Left colon (tissue), 2 donors: ENCODE results near the gene XRCC3. TPM values are rescaled to one million over a fixed set of nuclear protein-coding genes. Genes with fewer than 3 reads are reported as not detected.
"Not testable (repeated sequence)": the region's sequence is repeated elsewhere in the genome, so short reads cannot be mapped to it uniquely, and the experiment has no call there.

Experiments
- ATAC-seq: fragments of 200-7000 bp; cut with Tn5 transposase; one replicate; pipeline ENCODE4 v1.9.1; 2020; ENCODE audit warnings: mild to moderate bottlenecking, moderate library complexity
- DNase-seq, 2 donors: peaks; one replicate each; pipeline ENCODE4 v3.0.0-alpha.2; 2020
- intact Hi-C, 2 donors: fragments of 100-400 bp; cut with DNase I in 1 of 2; cut with micrococcal nuclease in 1 of 2; formaldehyde crosslinking; loops; one replicate each; pipeline versions ENCODE4 v1.11.2 to v1.14.0; 2022; cut with DNase I, micrococcal nuclease
- total RNA-seq, 2 donors: library from RNA; stranded (reverse); fragmentation: NEBNext Ultra II Directional; extraction: Animal tissue kit (Norgen Biotek cat#: 25700); gene quantifications; one replicate each; pipeline ENCODE4 v1.2.1, GENCODE V29; 2021
- donor health status: DM: no; HTN: no; CAD: no.
- donor health status: DM: yes; HTN: yes; CAD: no.

Gene XRCC3
- total RNA-seq, 2 donors from 2014 or later: 7.9 to 16.2 TPM

- intact Hi-C loops: no loop called here
- DNase-seq (peak in 1 of 2 donors; percentile 23), ATAC-seq (no peak)
Observed at GRCh38 chr14:103699901-103700752, 15.1 kb downstream of the XRCC3 start.

GRCh38 chr14:103699261-103699661 lies 16.0 kb downstream of the XRCC3 start:
- intact Hi-C loops: no loop called here

GRCh38 chr14:103698380-103699260 lies 16.6 kb downstream of the XRCC3 start:
- ATAC-seq (peak; percentile 86), DNase-seq (peak; percentile 81 to 87)
- intact Hi-C loops: no loop called here

More at GRCh38 chr14:103699261-103699661, 16.0 kb downstream of the XRCC3 start:
- DNase-seq (no peak), ATAC-seq (peak; percentile 1)

- DNase-seq (no peak), ATAC-seq (no peak)
- intact Hi-C loops: no loop called here
Observed at GRCh38 chr14:103697603-103698379, 17.5 kb downstream of the XRCC3 start.

- intact Hi-C loops: no loop called here
- DNase-seq (no peak), ATAC-seq (no peak)
Observed at GRCh38 chr14:103697206-103697602, 18.0 kb downstream of the XRCC3 start.

GRCh38 chr14:103696466-103697071 lies 18.7 kb downstream of the XRCC3 start:
- DNase-seq (no peak), ATAC-seq (no peak)
- intact Hi-C loops: no loop called here

- no peak for DNase-seq
- no peak for ATAC-seq
- intact Hi-C loops: no loop called here
Observed at GRCh38 chr14:103696070-103696402, 19.2 kb downstream of the XRCC3 start.

GRCh38 chr14:103695296-103696069 lies 19.8 kb downstream of the XRCC3 start:
- no peak for DNase-seq
- intact Hi-C loops: no loop called here
- ATAC-seq: no peak

- intact Hi-C loops: no loop called here
Observed at GRCh38 chr14:103694572-103695026, 20.7 kb downstream of the XRCC3 start.

GRCh38 chr14:103693515-103693914 lies 21.7 kb downstream of the XRCC3 start:
- ATAC-seq: peak; percentile 94
- peak; percentile 80 to 89 for DNase-seq
- intact Hi-C loops: no loop called here

More at GRCh38 chr14:103694572-103695026, 20.7 kb downstream of the XRCC3 start:
- peak in 1 of 2 donors; percentile 4 for DNase-seq
- ATAC-seq: no peak

GRCh38 chr14:103692871-103693270 lies 22.4 kb downstream of the XRCC3 start:
- peak; percentile 26 for ATAC-seq
- intact Hi-C loops: no loop called here
- DNase-seq: peak in 1 of 2 donors; percentile 19

GRCh38 chr14:103692159-103692558 lies 23.1 kb downstream of the XRCC3 start:
- ATAC-seq: no peak
- intact Hi-C loops: no loop called here
- DNase-seq: peak in 1 of 2 donors; percentile 4

- ATAC-seq, intact Hi-C loops, DNase-seq: not testable (repeated sequence)
Observed at GRCh38 chr14:103691655-103692054, 23.6 kb downstream of the XRCC3 start.

- intact Hi-C loops: no loop called here
- ATAC-seq (no peak), DNase-seq (no peak)
Observed at GRCh38 chr14:103690332-103690731, 24.9 kb downstream of the XRCC3 start.

- DNase-seq (peak in 1 of 2 donors; percentile 36), ATAC-seq (no peak)
- intact Hi-C loops: no loop called here
Observed at GRCh38 chr14:103688906-103689902, 26.0 kb downstream of the XRCC3 start.

GRCh38 chr14:103688441-103688840 lies 26.8 kb downstream of the XRCC3 start:
- DNase-seq: no peak
- no peak for ATAC-seq
- intact Hi-C loops: no loop called here

GRCh38 chr14:103687712-103688111 lies 27.5 kb downstream of the XRCC3 start:
- ATAC-seq: no peak
- DNase-seq: no peak
- intact Hi-C loops: no loop called here
